Upper lobe of right lung (tissue), 1 donor: Measurements from ENCODE around the gene LRCH1. TPM values are rescaled to one million over a fixed set of nuclear protein-coding genes. Genes with fewer than 3 reads are reported as not detected.

ENCODE experiments used
- ATAC-seq: fragments of 200-7000 bp; cut with Tn5 transposase; one replicate; pipeline ENCODE4 v1.9.1; 2020; ENCODE audit warnings: mild to moderate bottlenecking, moderate library complexity
- DNase-seq: peaks from one replicate; pipeline ENCODE4 v3.0.0-alpha.2; 2020
- H3K27ac ChIP-seq: fragments of 200-600 bp; one replicate; pipeline ENCODE4 v1.8.0; 2022
- H3K27me3 ChIP-seq: fragments of 200-600 bp; one replicate; pipeline ENCODE4 v1.8.0; 2022; ENCODE audit warnings: mild to moderate bottlenecking
- H3K36me3 ChIP-seq: fragments of 200-600 bp; one replicate; pipeline ENCODE4 v1.8.0; 2022
- H3K4me1 ChIP-seq: fragments of 200-600 bp; one replicate; pipeline ENCODE4 v1.8.0; 2022
- H3K4me3 ChIP-seq: fragments of 200-600 bp; one replicate; pipeline ENCODE4 v1.8.0; 2022; ENCODE audit warnings: mild to moderate bottlenecking
- H3K9me3 ChIP-seq: fragments of 200-600 bp; one replicate; pipeline ENCODE4 v1.8.0; 2022
- CTCF ChIP-seq: fragments of 200-600 bp; IDR thresholded peaks from one replicate; pipeline ENCODE4 v1.8.0; 2022; ENCODE audit warnings: antibody characterized with exemption
- intact Hi-C: fragments of 100-400 bp; cut with DNase I; formaldehyde crosslinking; loops from one replicate; pipeline ENCODE4 v1.11.0; 2022
- total RNA-seq: library from RNA; stranded (reverse); fragmentation: NEBNext Ultra II Directional; extraction: Animal tissue kit (Norgen Biotek cat#: 25700); gene quantifications from one replicate; pipeline ENCODE4 v1.2.1, GENCODE V29; 2021
- donor health status: DM: no; HTN: yes; CAD: no; lungs with severe emphysema.

The LRCH1 gene
- total RNA-seq, 1 donor from 2014 or later, result 32.0 TPM

- no peaks in the 10 kb centered on the region for H3K27me3 ChIP-seq
- H3K9me3 ChIP-seq, result no peaks in the 10 kb centered on the region
- DNase-seq, result no peak
- H3K27ac ChIP-seq, result no peak overlapping the region
- H3K36me3 ChIP-seq, result no peaks in the 10 kb centered on the region
- no peak for TF ChIP-seq CTCF
- intact Hi-C loops, result no loop called here
- no peak for ATAC-seq
- no peak overlapping the region for H3K4me3 ChIP-seq
- H3K4me1 ChIP-seq, result no peaks in the 10 kb centered on the region
These were observed 30.3 kb upstream of the LRCH1 start for GRCh38 chr13:46522748-46523030.

- no peak for DNase-seq
- no peak overlapping the region for H3K4me3 ChIP-seq
- no peak overlapping the region for H3K27ac ChIP-seq
- ATAC-seq, result peak; percentile 23
- H3K36me3 ChIP-seq, result no peaks in the 10 kb centered on the region
- H3K9me3 ChIP-seq, result no peaks in the 10 kb centered on the region
- intact Hi-C loops, result no loop called here
- no peak for TF ChIP-seq CTCF
- H3K4me1 ChIP-seq, result no peaks in the 10 kb centered on the region
- no peaks in the 10 kb centered on the region for H3K27me3 ChIP-seq
These were observed 28.8 kb upstream of the LRCH1 start for GRCh38 chr13:46523972-46524752.

- DNase-seq (no peak), ATAC-seq (no peak)
- no peak for TF ChIP-seq CTCF
- H3K27ac ChIP-seq, result no peak overlapping the region
- H3K9me3 ChIP-seq, result no peaks in the 10 kb centered on the region
- no peak overlapping the region for H3K4me3 ChIP-seq
- H3K27me3 ChIP-seq, result no peaks in the 10 kb centered on the region
- no peaks in the 10 kb centered on the region for H3K36me3 ChIP-seq
- peaks cover 2% of the 10 kb centered on the region for H3K4me1 ChIP-seq
- intact Hi-C loops, result no loop called here
These were observed 26.8 kb upstream of the LRCH1 start for GRCh38 chr13:46526100-46526735.

DNA sequence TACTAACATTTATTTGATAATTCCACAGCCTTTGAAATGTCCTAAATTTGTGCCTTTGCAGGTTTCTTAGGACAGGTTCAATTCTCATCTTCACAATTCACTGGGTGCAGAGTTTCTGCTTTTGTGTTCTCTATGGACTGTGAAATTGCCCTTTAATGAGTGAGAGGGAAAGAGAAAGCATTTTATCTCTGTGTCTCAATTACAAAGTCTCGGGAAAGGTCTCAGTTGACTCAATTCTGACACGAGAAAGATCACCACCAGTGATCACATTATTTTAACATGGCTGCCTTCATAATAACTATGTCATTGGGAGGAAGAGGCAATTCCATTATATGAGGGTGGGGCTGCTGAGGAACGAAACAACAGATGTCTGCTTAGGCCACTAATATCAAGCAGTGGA lies 26.2 kb upstream of the LRCH1 start:
- no peak for DNase-seq
- intact Hi-C loops, result no loop called here
- no peaks in the 10 kb centered on the region for H3K36me3 ChIP-seq
- H3K27me3 ChIP-seq, result no peaks in the 10 kb centered on the region
- H3K4me1 ChIP-seq, result peaks cover 5% of the 10 kb centered on the region
- no peak for TF ChIP-seq CTCF
- no peak overlapping the region for H3K27ac ChIP-seq
- ATAC-seq, result no peak
- H3K9me3 ChIP-seq, result no peaks in the 10 kb centered on the region
- no peak overlapping the region for H3K4me3 ChIP-seq

DNA sequence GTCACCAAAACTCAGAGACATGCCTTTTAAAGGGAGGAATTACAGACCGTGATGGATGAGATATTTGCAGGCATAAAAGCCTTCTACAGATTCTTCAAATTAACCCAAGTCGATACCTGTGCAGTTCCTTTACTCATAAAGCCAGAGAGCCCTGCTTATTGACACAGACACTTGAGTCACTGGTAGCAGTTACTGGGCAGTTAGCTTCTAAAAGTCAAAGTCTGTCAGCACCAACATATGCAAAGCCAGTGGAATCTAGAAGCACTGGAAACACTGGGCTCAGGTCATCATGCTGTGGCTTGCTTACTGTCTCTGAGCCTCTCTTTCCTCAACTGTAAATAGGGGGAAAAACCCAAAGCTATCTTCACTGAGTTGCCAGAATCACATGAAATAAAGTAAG lies 25.7 kb upstream of the LRCH1 start:
- peaks cover 5% of the 10 kb centered on the region for H3K4me1 ChIP-seq
- intact Hi-C loops, result no loop called here
- ATAC-seq (no peak), DNase-seq (no peak)
- no peak overlapping the region for H3K27ac ChIP-seq
- no peaks in the 10 kb centered on the region for H3K36me3 ChIP-seq
- H3K9me3 ChIP-seq, result no peaks in the 10 kb centered on the region
- no peak overlapping the region for H3K4me3 ChIP-seq
- no peaks in the 10 kb centered on the region for H3K27me3 ChIP-seq
- no peak for TF ChIP-seq CTCF
